Ascending aorta (tissue), 2 donors: ENCODE measurements around the gene MBNL1. TPM values are rescaled to one million over a fixed set of nuclear protein-coding genes. Genes with fewer than 3 reads are reported as not detected.

Source experiments
- DNase-seq, 2 donors: peaks; one replicate each; pipeline ENCODE4 v3.0.0-alpha.2; 2019; ENCODE audit warnings: low spot score in 2 of 2
- H3K27ac ChIP-seq, 2 donors: fragments of 200-600 bp; sonication (generic); one replicate each; pipeline ENCODE4 v1.5.1; 2016 to 2017; ENCODE audit warnings: mild to moderate bottlenecking in 1 of 2
- H3K27me3 ChIP-seq: fragments of 200-600 bp; sonication (generic); one replicate; pipeline ENCODE4 v1.5.1; 2017
- H3K36me3 ChIP-seq, 2 donors: fragments of 200-600 bp; sonication (generic); one replicate each; pipeline ENCODE4 v1.5.1; 2016
- H3K4me1 ChIP-seq, 2 donors: fragments of 200-600 bp; sonication (generic); one replicate each; pipeline ENCODE4 v1.5.1; 2016 to 2017; ENCODE audit warnings: mild to moderate bottlenecking in 1 of 2
- H3K4me3 ChIP-seq, 2 donors: fragments of 200-600 bp; sonication (generic); one replicate each; pipeline ENCODE4 v1.5.1; 2016 to 2017; ENCODE audit warnings: mild to moderate bottlenecking in 1 of 2
- H3K9me3 ChIP-seq, 2 donors: fragments of 200-600 bp; sonication (generic); one replicate each; pipeline ENCODE4 v1.5.1; 2016
- CTCF ChIP-seq, 3 experiments: fragments of 200-600 bp in 2 of 3; fragments of 450-650 bp in 1 of 3; sonication (generic) in 2 of 3; IDR thresholded peaks; one replicate each; pipeline ENCODE4 v1.5.1; 2016 to 2019; ENCODE audit warnings: antibody characterized with exemption in 3 of 3, mild to moderate bottlenecking in 1 of 3, moderate library complexity in 1 of 3
- intact Hi-C: fragments of 100-400 bp; cut with DNase I; formaldehyde crosslinking; loops from one replicate; pipeline ENCODE4 v1.15.1; 2023
- total RNA-seq: library from RNA; depleted of rRNA; stranded (reverse); fragments of >200 nt; gene quantifications from one replicate; pipeline ENCODE4 v1.1.0, GENCODE V29; 2016

Gene MBNL1
- total RNA-seq, 1 donor from 2014 or later, result 350 TPM

- no peak for TF ChIP-seq CTCF (IDR thresholded peaks at IDR 0.05)
- intact Hi-C loops, result loop anchor here (10.0 kb wide), 1 partner anchor 151 kb away; no protein-coding TSS in a partner anchor
- peaks cover 5 to 30% of the 10 kb centered on the region in 2 donors for H3K4me1 ChIP-seq
These were observed 42.6 kb upstream of the MBNL1 start for GRCh38 chr3:152226176-152226575.

GRCh38 chr3:152227027-152227426, 41.7 kb upstream of the MBNL1 start:
- H3K4me3 ChIP-seq, result no peak overlapping the region

More at GRCh38 chr3:152226176-152226575, 42.6 kb upstream of the MBNL1 start:
- Histone ChIP-seq H3K4me3 (peak overlapping the region in 1 of 2 donors; percentile 6), H3K27me3 (no peaks in the 10 kb centered on the region), H3K27ac (peak overlapping the region; percentile 44 to 53), H3K9me3 (no peaks in the 10 kb centered on the region), H3K36me3 (no peaks in the 10 kb centered on the region)
- no peak for DNase-seq

GRCh38 chr3:152229692-152230091, 39.0 kb upstream of the MBNL1 start:
- Histone ChIP-seq H3K4me1 (peaks cover 4 to 13% of the 10 kb centered on the region in 2 donors), H3K9me3 (no peaks in the 10 kb centered on the region), H3K27me3 (no peaks in the 10 kb centered on the region), H3K27ac (no peak overlapping the region), H3K4me3 (no peak overlapping the region), H3K36me3 (no peaks in the 10 kb centered on the region)
- DNase-seq, result no peak
- intact Hi-C loops, result loop anchor here (10.0 kb wide), 1 partner anchor 155 kb away; no protein-coding TSS in a partner anchor
- peak in 1 of 3 experiments; percentile 6 for TF ChIP-seq CTCF (IDR thresholded peaks at IDR 0.05)

More at GRCh38 chr3:152227027-152227426, 41.7 kb upstream of the MBNL1 start:
- no peak for TF ChIP-seq CTCF (IDR thresholded peaks at IDR 0.05)
- peaks cover 5 to 21% of the 10 kb centered on the region in 2 donors for H3K4me1 ChIP-seq
- DNase-seq, result no peak
- H3K9me3 ChIP-seq, result no peaks in the 10 kb centered on the region
- intact Hi-C loops, result loop anchor here (10.0 kb wide), 1 partner anchor 152 kb away; no protein-coding TSS in a partner anchor
- H3K36me3 ChIP-seq, result no peaks in the 10 kb centered on the region
- no peaks in the 10 kb centered on the region for H3K27me3 ChIP-seq
- no peak overlapping the region for H3K27ac ChIP-seq

- Histone ChIP-seq H3K4me1 (peaks cover 0 to 9% of the 10 kb centered on the region in 2 donors), H3K27me3 (no peaks in the 10 kb centered on the region), H3K4me3 (no peak overlapping the region), H3K9me3 (no peaks in the 10 kb centered on the region), H3K27ac (no peak overlapping the region), H3K36me3 (no peaks in the 10 kb centered on the region)
- intact Hi-C loops, result no loop called here
- no peak for DNase-seq
- no peak for TF ChIP-seq CTCF (IDR thresholded peaks at IDR 0.05)
These were observed 38.4 kb upstream of the MBNL1 start for GRCh38 chr3:152230370-152230769.

GRCh38 chr3:152232001-152232400, 36.7 kb upstream of the MBNL1 start:
- no peaks in the 10 kb centered on the region for H3K36me3 ChIP-seq
- intact Hi-C loops, result no loop called here
- H3K27ac ChIP-seq, result no peak overlapping the region
- no peak for TF ChIP-seq CTCF (IDR thresholded peaks at IDR 0.05)
- no peak overlapping the region for H3K4me3 ChIP-seq
- DNase-seq, result no peak
- no peaks in the 10 kb centered on the region for H3K9me3 ChIP-seq
- no peaks in the 10 kb centered on the region for H3K27me3 ChIP-seq
- peaks cover 0 to 4% of the 10 kb centered on the region in 2 donors for H3K4me1 ChIP-seq

- no peak for TF ChIP-seq CTCF (IDR thresholded peaks at IDR 0.05)
- DNase-seq, result no peak
- peaks cover 0 to 4% of the 10 kb centered on the region in 2 donors for H3K4me1 ChIP-seq
- intact Hi-C loops, result no loop called here
- H3K27me3 ChIP-seq, result no peaks in the 10 kb centered on the region
- no peak overlapping the region for H3K27ac ChIP-seq
- H3K9me3 ChIP-seq, result no peaks in the 10 kb centered on the region
- H3K36me3 ChIP-seq, result no peaks in the 10 kb centered on the region
- no peak overlapping the region for H3K4me3 ChIP-seq
These were observed 36.0 kb upstream of the MBNL1 start for GRCh38 chr3:152232679-152233078.
